Effector memory CD4-positive, alpha-beta T cell (primary cell): ENCODE data around the gene PEMT.
"Not testable (repeated sequence)": the region's sequence is repeated elsewhere in the genome, so short reads cannot be mapped to it uniquely, and the experiment has no call there.

ENCODE experiments used
- DNase-seq, 3 donors: peaks; one replicate each; pipeline ENCODE4 v3.0.0-alpha.2; 2020
- H3K27ac ChIP-seq: 2 replicates; pipeline ENCODE4 v1.7.0; 2013; ENCODE audit warnings: mild to moderate bottlenecking, low read length, moderate library complexity; ENCODE audit not compliant: insufficient read depth, poor library complexity, severe bottlenecking
- H3K27me3 ChIP-seq: replicated peaks from 2 replicates; pipeline ENCODE4 v1.7.0; 2013; ENCODE audit warnings: mild to moderate bottlenecking, low read length; ENCODE audit not compliant: insufficient read depth, control insufficient read depth, poor library complexity, severe bottlenecking
- H3K36me3 ChIP-seq: 2 replicates; pipeline ENCODE4 v1.7.0; 2013; ENCODE audit warnings: mild to moderate bottlenecking, low read length, moderate library complexity; ENCODE audit not compliant: control insufficient read depth, insufficient read depth
- H3K4me1 ChIP-seq: 2 replicates; pipeline ENCODE4 v1.7.0; 2013; ENCODE audit warnings: low read length, mild to moderate bottlenecking; ENCODE audit not compliant: control insufficient read depth, insufficient read depth, poor library complexity, severe bottlenecking
- H3K4me3 ChIP-seq: 2 replicates; pipeline ENCODE4 v1.7.0; 2013; ENCODE audit warnings: low read length, low read depth, mild to moderate bottlenecking; ENCODE audit not compliant: insufficient read depth, poor library complexity, severe bottlenecking
- H3K9me3 ChIP-seq: 2 replicates; pipeline ENCODE4 v1.7.0; 2013; ENCODE audit warnings: mild to moderate bottlenecking, low read length, moderate library complexity; ENCODE audit not compliant: control insufficient read depth

PEMT gene

GRCh38 chr17:17472333-17472920, 119.1 kb downstream of the PEMT start:
- no peaks in the 10 kb centered on the region for H3K9me3 ChIP-seq
- peaks cover 4% of the 10 kb centered on the region for H3K27me3 ChIP-seq
- H3K4me3 ChIP-seq, result no peak overlapping the region
- H3K36me3 ChIP-seq, result no peaks in the 10 kb centered on the region
- no peak for DNase-seq
- peaks cover 4% of the 10 kb centered on the region for H3K4me1 ChIP-seq
- no peak overlapping the region for H3K27ac ChIP-seq

- H3K4me1 ChIP-seq, result no peaks in the 10 kb centered on the region
- no peak for DNase-seq
- H3K27ac ChIP-seq, result no peak overlapping the region
- H3K9me3 ChIP-seq, result no peaks in the 10 kb centered on the region
- peaks cover 4% of the 10 kb centered on the region for H3K27me3 ChIP-seq
- no peak overlapping the region for H3K4me3 ChIP-seq
- no peaks in the 10 kb centered on the region for H3K36me3 ChIP-seq
Measured at GRCh38 chr17:17469996-17470395, 121.5 kb downstream of the PEMT start.

- no peaks in the 10 kb centered on the region for H3K9me3 ChIP-seq
- no peak for DNase-seq
- no peak overlapping the region for H3K4me3 ChIP-seq
- no peak overlapping the region for H3K27ac ChIP-seq
- H3K4me1 ChIP-seq, result no peaks in the 10 kb centered on the region
- no peaks in the 10 kb centered on the region for H3K36me3 ChIP-seq
- peaks cover 4% of the 10 kb centered on the region for H3K27me3 ChIP-seq
Measured at GRCh38 chr17:17469358-17469757, 122.2 kb downstream of the PEMT start.

GRCh38 chr17:17468217-17469010, 123.1 kb downstream of the PEMT start:
- H3K27ac ChIP-seq, result no peak overlapping the region
- peaks cover 4% of the 10 kb centered on the region for H3K27me3 ChIP-seq
- H3K4me1 ChIP-seq, result no peaks in the 10 kb centered on the region
- no peak for DNase-seq
- no peaks in the 10 kb centered on the region for H3K9me3 ChIP-seq
- no peaks in the 10 kb centered on the region for H3K36me3 ChIP-seq
- no peak overlapping the region for H3K4me3 ChIP-seq

GRCh38 chr17:17467720-17468119, 123.8 kb downstream of the PEMT start:
- no peak for DNase-seq
- Histone ChIP-seq H3K9me3 (no peaks in the 10 kb centered on the region), H3K4me3 (no peak overlapping the region), H3K27me3 (peaks cover 4% of the 10 kb centered on the region), H3K36me3 (no peaks in the 10 kb centered on the region), H3K27ac (no peak overlapping the region), H3K4me1 (no peaks in the 10 kb centered on the region)

- H3K4me3 ChIP-seq, result no peak overlapping the region
- no peaks in the 10 kb centered on the region for H3K27me3 ChIP-seq
- H3K27ac ChIP-seq, result no peak overlapping the region
- H3K4me1 ChIP-seq, result no peaks in the 10 kb centered on the region
- H3K36me3 ChIP-seq, result no peaks in the 10 kb centered on the region
- H3K9me3 ChIP-seq, result no peaks in the 10 kb centered on the region
- no peak for DNase-seq
Measured at GRCh38 chr17:17467016-17467415, 124.5 kb downstream of the PEMT start.

GRCh38 chr17:17466511-17466910, 125.0 kb downstream of the PEMT start:
- DNase-seq, result no peak
- no peaks in the 10 kb centered on the region for H3K36me3 ChIP-seq
- H3K4me1 ChIP-seq, result no peaks in the 10 kb centered on the region
- H3K9me3 ChIP-seq, result no peaks in the 10 kb centered on the region
- H3K27me3 ChIP-seq, result no peaks in the 10 kb centered on the region
- no peak overlapping the region for H3K27ac ChIP-seq
- no peak overlapping the region for H3K4me3 ChIP-seq

GRCh38 chr17:17465878-17466277, 125.6 kb downstream of the PEMT start:
- not testable (repeated sequence) for H3K27ac ChIP-seq, H3K36me3 ChIP-seq, H3K4me1 ChIP-seq, H3K9me3 ChIP-seq, DNase-seq, H3K27me3 ChIP-seq, H3K4me3 ChIP-seq

GRCh38 chr17:17463821-17464220, 127.7 kb downstream of the PEMT start:
- H3K27ac ChIP-seq, result no peak overlapping the region

GRCh38 chr17:17462048-17462824, 129.3 kb downstream of the PEMT start:
- no peak overlapping the region for H3K27ac ChIP-seq
- no peak for DNase-seq
- H3K27me3 ChIP-seq, result no peaks in the 10 kb centered on the region
- H3K9me3 ChIP-seq, result no peaks in the 10 kb centered on the region
- no peaks in the 10 kb centered on the region for H3K36me3 ChIP-seq
- no peaks in the 10 kb centered on the region for H3K4me1 ChIP-seq
- no peak overlapping the region for H3K4me3 ChIP-seq

More at GRCh38 chr17:17463821-17464220, 127.7 kb downstream of the PEMT start:
- no peaks in the 10 kb centered on the region for H3K27me3 ChIP-seq
- H3K36me3 ChIP-seq, result no peaks in the 10 kb centered on the region
- no peak for DNase-seq
- no peaks in the 10 kb centered on the region for H3K9me3 ChIP-seq
- H3K4me1 ChIP-seq, result no peaks in the 10 kb centered on the region
- no peak overlapping the region for H3K4me3 ChIP-seq
